LHCN-M2 (cell line): Measurements from ENCODE around the gene MTCH1. TPM values are rescaled to one million over a fixed set of nuclear protein-coding genes. Genes with fewer than 3 reads are reported as not detected.
A peak's percentile ranks its signal among the peaks of the same experiment; 100 is the strongest.

Experiments used
- DNase-seq: peaks from one replicate; pipeline ENCODE4 v3.0.0-alpha.2; 2012; ENCODE audit warnings: low read depth
- total RNA-seq: library from RNA; depleted of rRNA; stranded (reverse); fragments of >200 nt; gene quantifications from 2 replicates; pipeline ENCODE4 v1.2.3, GENCODE V29; 2014

The MTCH1 gene
- total RNA-seq, 1 experiment from 2014 or later, result 224 TPM

DNA sequence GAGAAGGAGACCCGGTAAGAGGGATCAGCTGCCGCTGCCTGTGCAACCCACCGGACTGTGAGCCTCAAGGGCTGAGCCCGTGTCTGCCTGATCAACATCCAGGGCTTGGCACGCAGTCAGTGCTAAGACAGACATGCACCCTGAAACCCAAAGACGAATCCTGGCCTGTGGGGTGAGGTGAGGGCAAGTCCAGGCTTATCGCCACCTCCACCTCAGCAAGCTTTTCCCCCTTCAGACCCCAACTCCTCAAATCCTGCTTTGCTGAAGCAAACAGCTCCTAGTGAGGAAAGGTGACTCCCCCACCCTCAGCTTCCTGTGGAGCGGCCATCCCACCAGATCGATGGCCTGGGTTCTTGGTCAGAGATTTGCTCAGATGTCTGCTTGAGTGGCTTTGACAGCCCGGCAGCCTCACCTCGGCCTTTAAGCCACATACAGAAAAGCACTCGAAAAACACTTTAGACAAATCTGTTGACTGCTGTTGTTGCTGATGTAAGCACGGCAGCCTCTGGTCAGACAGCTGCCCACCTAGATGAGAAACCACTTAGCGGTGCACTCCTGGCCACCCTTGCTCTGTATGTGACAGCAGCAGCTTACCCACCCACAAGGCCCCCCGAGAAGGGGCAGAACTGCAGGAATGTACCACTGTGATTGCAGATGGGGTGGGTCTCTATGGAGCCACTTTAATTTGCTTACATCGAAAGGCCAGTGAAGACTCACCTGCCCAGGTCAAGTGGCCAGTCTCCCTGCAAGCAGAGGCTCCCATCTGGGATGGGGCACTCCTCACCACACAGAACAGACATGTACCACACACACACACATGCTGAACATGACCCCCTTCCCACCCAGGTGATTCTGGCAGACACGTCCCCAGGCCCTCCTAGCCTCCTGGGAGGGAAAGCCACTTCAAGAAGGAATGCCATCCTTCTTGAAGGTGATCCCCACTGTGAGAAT lies 14.8 kb downstream of the MTCH1 start:
- no peak for DNase-seq

DNA sequence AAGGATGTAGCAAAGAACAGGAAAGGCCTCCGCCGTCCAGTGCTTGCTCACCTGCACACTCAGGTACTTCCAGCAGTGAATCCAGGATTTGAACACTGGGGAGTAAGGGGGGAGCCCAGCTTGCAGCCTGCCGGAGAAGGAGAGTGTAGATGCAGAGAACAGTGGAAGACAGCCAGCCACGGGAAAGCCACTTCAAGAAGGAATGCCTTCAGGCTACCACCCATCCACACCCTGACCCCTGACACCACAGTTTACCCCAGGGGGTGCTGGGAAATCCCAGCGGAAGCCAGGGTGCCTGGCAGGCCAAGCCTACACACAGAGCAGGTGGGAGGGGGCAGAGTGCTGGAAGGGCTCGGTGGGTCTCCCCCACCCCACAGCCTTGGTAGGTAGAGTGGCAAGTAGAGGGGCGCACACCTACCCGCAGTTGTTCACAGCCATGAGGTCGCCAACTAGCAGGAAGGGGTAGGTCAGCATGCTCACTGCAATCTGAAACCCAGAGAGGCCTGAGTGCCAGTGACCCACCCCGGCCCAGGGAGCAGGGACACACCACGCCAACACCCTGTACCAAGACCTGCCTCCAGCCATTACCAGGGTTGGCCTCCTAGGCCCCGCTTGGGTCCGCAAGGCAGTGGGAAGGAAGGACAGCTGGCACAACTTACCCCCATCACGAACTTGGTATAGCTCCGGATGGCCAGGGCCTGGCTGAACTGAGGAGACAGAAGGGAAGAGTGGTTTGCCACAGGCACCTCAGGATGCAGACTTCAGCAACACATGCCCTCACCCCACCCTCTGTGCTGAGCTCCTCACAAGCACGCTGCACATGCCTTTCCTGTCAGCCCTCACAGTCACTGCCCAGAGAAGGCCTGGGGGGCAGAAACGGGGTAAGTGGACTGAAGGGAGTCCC lies 15.8 kb downstream of the MTCH1 start:
- no peak for DNase-seq

DNA sequence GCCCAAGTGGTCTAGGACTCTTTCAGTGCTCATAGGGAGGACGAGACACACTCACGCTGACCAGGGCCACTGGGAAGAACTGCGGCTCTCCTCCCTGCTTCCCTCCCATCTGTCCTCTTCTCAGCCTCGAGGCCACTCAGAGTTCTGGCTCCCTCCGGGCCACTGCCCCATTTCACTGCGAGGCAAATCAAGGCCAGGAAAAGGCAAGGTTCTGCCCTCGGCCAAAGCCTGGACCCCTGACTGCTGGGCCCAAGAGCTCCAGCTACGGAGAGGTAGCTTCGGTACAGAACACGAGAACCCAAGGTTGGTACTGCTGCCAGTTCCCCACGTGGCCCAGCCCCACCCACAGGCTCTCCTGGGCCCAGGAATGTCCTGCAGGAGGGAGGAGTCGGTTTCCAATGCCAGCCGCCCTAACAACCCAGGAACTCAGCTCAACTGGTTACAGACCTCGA lies 16.7 kb downstream of the MTCH1 start:
- no peak for DNase-seq

DNA sequence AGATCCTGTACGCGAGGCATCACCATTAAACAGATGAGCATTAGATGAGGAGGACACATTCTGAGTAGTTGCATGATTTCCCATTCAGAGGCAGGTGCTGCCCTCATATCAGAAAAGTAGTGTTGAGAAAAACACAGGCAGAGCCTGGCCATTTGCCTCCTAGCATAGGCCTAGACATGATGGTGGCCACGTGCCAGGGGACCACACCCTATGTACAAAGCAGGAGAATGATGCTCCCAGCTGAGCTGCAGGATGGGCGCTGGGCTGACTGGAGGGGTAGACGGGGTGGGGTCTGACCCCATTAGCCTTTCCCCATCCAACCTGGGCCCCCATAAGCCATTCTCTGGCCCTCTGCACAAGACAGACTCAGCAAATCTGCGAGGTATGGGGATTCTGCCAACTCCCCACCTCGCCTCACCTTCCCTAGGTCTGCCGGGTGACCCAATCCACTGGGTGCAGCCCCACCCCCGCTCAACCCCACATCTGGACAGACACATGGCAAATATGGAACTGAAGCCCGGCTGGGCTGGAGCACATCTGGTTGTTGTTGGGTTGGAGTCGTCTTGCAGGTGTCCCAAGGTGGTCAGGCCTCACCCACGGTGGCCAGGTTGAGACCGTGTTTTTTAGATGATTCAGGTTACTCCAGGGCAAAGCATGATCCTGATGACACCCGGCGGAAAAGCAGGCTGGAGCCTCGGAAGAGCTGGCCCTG lies 17.6 kb downstream of the MTCH1 start:
- no peak for DNase-seq

DNA sequence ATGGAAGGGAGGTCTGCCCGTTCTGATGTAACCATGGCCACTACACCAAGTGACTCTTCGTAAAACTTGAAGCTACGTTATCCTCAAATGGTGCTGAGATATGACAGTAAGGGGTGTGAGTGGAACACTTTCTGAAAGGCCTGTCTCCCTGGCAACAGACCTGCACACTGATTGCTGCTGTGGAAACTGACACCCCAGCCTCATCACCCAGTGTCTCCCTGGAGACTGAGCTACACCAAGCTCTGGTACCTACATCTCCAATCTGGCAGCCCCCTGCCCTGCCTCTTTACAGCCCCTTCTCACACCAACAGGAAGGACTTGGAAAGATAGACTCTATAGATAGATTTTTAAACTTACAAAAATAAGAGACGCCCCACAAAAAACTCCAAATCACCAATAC lies 18.2 kb downstream of the MTCH1 start:
- DNase-seq, result no peak

DNA sequence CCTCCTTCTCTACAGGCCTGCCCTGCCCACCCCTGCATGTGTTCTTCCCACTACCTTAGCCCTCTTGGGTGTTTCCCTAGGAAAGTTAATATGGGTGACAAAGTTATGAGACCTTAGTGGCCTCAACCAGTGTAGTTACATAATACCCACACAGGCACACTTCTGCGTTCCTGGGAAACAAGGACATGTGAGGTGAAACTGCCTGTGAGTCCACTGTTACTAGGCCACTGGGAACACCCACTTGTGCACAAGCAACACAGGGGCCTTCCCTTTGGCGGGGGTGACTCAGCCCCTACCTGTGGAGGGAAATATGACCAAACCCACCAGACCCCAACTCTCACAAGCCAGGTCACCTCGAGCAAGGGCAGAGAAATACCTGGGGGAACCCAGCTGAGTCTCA lies 18.7 kb downstream of the MTCH1 start:
- no peak for DNase-seq

DNA sequence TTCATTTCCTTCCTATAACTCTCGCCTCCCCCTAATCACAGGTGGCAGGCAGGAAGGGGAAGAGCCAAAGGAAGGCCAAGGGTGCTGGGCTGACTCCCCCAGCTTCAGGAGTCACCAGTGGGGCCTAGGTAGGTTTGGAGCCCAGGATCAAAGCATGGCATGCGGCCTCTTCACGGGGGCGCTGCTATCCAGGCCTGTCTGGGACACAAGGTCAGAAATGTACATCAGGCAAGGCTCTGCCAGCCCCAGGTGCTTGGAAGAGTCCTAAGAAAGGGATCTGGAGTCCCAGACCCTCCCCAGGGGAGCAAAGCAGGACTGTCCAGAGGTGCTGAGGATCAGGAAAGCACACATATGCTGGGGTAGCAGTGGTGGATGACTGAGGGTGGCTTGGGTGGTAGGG lies 21.1 kb downstream of the MTCH1 start:
- DNase-seq, result no peak

DNA sequence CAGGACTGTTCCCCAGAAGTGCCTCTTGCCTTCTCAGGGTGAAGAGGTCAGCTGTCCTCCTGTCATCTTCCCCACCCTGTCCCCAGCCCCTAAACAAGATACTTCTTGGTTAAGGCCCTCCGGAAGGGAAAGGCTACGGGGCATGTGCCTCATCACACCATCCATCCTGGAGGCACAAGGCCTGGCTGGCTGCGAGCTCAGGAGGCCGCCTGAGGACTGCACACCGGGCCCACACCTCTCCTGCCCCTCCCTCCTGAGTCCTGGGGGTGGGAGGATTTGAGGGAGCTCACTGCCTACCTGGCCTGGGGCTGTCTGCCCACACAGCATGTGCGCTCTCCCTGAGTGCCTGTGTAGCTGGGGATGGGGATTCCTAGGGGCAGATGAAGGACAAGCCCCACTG lies 21.6 kb downstream of the MTCH1 start:
- no peak for DNase-seq

DNA sequence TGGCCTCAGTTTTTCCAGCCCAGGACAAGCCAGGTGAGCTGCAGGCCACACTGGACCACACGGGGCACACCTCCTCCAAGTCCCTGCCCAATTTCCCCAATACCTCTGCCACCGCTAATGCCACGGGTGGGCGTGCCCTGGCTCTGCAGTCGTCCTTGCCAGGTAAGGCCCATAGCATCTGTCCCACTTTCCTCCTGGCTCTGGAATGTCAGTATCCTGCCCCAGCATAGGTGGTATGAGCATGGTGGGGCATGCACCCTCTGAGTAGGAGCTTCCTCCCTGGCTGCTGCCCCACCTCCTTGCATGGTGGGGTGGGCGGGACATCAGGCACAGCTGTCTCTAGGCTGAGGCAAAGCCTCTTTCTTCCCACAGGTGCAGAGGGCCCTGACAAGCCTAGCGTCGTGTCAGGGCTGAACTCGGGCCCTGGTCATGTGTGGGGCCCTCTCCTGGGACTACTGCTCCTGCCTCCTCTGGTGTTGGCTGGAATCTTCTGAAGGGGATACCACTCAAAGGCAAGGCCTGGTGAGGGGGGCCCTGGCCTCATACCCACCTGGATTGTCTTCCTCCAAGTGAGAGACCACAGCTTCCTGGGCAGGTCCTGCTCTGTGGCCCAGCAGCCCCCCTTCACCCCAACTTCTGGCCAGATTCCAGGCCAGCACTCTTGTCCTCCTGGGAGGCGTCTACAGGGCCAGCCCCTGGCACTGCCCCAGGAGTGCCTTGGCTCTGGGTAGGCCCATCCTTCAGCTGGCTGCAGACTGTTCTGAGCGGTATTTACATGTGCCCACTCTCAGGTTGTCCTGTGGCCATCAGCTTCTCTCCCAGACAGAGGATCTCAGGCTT lies 22.3 kb downstream of the MTCH1 start:
- DNase-seq, result no peak

DNA sequence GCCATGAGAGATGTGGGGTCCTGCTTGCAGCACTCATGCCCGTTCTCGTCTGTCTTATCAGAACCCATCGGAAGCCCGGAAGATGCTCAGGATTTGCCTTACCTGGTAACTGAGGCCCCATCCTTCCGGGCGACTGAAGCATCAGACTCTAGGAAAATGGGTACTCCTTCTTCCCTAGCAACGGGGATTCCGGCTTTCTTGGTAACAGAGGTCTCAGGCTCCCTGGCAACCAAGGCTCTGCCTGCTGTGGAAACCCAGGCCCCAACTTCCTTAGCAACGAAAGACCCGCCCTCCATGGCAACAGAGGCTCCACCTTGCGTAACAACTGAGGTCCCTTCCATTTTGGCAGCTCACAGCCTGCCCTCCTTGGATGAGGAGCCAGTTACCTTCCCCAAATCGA lies 23.1 kb downstream of the MTCH1 start:
- DNase-seq, result peak; percentile 40

DNA sequence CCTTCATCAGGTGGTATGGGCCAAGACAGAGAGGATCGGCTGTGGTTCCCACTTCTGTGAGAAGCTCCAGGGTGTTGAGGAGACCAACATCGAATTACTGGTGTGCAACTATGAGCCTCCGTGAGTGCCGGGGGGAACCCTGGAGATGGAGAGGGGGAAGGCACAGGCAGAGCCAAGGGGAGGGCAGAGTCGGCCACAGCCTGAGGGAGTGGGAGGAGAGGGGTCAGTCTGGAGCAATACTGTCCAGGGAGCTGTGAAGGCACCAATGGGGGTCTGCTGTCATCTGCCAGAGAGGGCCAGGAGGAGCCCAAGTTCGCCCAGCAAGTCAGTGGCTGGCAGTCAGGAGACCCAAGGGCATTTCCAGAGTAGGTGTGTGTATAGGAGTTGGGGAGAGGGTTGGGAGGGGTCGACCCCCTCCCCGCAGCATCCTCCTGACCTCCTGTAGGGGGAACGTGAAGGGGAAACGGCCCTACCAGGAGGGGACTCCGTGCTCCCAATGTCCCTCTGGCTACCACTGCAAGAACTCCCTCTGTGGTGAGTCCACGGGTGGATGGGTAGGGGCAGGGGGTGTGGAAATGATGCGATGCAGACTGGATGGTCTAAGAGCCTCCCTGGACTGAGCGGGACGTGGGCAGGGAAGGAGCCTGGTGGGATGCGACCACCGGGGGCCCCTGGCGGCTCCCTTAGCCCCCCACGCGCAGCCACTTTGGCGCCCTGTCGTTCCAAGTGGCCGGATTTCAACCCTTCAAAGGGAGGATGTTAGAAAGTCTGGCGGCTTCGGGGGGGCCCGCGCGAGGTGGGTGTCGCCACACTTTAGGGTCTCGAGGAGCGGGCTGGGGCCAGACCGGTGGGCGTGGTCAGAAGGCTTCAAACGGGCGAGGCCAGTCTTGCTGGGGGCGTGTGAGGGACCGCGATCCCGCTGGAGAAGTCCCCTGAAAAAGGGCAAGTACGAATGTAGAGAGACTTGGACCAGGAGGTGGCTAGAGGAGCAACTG lies 24.3 kb downstream of the MTCH1 start:
- no peak for DNase-seq

DNA sequence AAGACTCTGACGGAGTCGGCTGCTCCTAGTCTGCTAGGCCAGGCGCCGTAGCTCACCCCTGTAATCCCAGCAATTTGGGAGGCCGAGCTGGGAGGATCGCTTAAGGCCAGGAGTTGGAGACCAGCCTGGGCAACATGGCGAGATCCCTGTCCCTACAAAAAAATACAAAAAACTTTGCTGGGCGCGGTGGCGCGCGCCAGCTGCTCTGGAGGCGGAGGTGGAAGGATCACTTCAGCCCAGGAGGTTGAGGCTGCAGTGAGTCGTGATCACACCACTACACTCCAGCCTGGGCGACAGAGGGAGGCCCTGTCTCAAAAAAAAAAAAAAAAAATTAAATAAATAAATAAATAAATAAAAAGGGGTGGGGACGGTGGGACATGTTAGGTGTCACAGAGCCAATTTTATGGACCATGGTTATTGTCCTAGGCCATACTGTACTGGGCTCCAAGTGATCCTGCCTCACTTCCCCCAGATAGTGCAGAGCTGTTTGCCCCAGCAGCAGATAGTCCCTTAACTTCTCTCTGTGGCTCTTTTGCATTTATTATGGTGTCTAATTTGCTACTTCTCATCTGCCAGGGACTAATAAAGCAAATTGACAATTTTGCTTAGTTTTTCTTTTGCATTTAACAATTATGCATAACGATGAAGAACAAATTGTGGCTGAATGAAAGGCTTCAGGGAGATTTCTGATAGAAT lies 26.3 kb downstream of the MTCH1 start:
- no peak for DNase-seq

DNA sequence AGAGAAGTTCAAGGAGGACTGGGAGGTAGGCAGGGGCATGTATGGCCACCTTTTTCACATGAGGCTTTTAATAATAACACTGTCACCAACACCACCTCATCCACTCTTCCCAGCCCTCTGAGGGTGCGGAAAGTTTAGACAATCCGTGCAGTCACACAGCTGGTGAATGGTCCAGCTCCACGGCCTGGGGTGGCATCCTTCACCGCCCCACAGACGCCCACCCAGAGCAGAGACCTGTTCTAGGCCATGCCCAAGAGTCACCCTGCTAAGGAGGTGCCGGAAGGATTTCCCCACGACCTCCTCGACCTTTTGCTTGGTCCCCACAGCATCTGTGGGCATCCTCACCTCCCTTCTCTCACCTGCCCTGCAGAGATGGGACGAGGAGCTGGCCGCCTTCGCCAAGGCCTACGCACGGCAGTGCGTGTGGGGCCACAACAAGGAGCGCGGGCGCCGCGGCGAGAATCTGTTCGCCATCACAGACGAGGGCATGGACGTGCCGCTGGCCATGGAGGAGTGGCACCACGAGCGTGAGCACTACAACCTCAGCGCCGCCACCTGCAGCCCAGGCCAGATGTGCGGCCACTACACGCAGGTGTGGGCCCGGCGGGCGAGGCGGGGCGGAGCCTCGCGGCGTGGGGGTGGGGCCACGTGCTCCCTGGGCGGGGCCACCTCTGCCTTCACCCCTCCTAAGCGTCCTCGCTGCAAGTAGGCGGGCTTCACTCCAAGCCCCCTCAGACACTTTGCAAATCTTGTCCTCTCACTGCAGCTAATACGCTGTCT lies 27.0 kb downstream of the MTCH1 start:
- DNase-seq, result no peak

DNA sequence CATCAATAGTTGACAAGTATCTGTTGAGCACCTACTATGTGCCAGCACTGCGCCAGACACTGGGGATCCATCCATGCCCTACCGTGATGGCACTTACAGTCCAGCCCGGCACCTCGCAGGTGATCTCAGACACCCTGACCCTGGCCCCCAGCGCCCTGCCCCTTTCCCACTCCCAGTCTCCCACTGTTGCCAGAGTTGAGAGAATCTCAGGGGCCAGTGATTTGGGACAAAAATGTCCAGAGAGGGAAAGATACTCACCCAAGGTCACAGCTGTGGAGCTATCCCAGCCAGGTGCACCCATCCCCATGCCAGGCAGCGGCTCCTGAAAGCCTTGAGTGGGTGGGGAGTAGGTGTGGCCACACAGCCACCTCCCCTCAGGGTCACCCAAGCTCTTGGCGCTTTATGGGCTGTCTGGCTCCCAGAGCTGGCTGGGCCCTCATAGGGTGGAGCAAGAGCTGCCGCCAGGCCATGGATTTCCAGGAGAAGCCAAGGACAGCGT lies 28.2 kb downstream of the MTCH1 start:
- DNase-seq, result no peak

DNA sequence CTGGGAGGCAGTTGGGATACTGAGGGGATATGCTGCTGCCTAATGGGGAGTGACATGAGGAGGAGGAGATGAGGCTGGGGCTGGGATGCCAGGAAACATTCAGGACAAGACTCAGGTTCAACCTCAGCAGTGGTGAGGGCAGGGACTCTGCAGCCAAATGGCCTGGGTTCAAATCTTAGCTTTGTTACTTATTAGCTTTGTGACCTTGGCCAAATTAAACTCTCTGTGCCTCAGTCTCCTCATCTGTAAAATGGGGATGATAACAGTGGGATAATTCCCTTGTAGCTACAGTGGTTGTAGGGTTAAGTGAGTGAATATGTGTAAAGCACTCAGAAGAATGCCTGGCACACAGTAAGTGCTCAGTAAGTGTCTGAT lies 29.6 kb downstream of the MTCH1 start:
- DNase-seq, result no peak

DNA sequence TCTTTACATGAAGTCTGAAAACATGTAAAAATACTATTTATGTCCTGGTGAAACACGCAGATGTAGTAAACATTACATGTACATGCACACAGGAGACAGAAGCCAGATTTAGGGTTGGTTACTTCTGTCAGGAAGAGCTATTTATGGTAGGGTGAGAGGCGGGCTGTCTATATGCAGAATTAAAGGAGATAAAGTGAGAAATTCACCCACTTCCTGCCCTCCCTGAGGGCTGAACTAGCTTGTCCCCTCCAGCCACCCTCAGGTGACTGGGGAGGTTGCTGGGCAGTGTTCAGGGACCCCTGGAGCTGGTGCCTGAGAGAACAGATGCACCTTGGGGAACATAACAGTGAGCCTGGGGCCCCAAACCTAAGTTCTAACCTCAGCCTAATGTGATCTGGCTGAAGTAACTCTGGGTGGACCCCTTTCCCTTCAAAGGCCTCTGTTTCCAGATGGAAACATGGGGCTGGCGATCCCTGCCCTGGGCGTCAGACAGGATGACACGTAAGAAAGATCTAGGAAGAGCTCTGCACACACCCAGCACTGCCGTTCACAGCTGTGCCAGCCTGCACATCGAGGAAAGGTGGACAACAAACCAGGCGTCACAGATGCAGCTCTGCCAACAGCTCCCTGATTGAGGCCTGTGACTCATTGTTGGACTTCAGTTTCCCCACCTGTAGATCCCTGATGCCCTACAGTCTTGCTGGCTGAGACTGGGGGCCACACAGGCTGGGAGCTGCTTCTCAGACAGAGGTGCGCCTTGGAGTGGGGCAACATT lies 30.1 kb downstream of the MTCH1 start:
- peak; percentile 15 for DNase-seq

DNA sequence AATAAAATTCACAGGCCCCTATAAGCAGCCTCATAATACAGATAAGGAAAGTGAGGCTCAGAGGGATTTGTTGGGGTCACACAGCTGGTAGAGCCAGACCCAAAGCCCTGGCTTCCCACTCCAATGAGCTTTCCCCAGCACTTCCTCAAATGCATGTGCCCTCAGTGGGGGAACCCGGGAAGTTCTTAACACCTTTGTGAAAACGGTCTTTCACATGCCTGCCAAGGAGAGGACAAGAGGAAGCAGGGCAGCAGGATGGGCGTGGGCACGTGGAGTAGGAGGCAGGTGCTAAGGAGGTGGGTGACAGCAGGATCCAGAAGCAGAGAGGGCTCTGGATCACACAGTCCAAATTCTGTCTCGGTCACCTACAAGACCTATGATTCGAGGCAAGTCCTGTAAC lies 30.9 kb downstream of the MTCH1 start:
- no peak for DNase-seq
